HT-29 (cell line): Measurements from ENCODE around the gene ADCY5. TPM values are rescaled to one million over a fixed set of nuclear protein-coding genes. Genes with fewer than 3 reads are reported as not detected.
"Not testable (repeated sequence)": the region's sequence is repeated elsewhere in the genome, so short reads cannot be mapped to it uniquely, and the experiment has no call there.

Experiments used
- DNase-seq: peaks from one replicate; pipeline ENCODE4 v3.0.0-alpha.2; 2015; ENCODE audit warnings: low spot score
- total RNA-seq: library from RNA; depleted of rRNA; stranded (reverse); fragments of >200 nt; shearing (Covaris generic); gene quantifications from 2 replicates; pipeline ENCODE4 v1.2.3, GENCODE V29; 2014; rRNA removed

ADCY5 gene
- total RNA-seq, 1 experiment from 2014 or later, result 1.6 TPM

GRCh38 chr3:123263941-123264340 is 184.9 kb downstream of the ADCY5 start:
- DNase-seq, result no peak

GRCh38 chr3:123262868-123263267 is 186.0 kb downstream of the ADCY5 start:
- no peak for DNase-seq

GRCh38 chr3:123262226-123262625 is 186.7 kb downstream of the ADCY5 start:
- no peak for DNase-seq

- DNase-seq, result no peak
Observed at GRCh38 chr3:123261666-123262065, 187.2 kb downstream of the ADCY5 start.

GRCh38 chr3:123258811-123259420 is 190.0 kb downstream of the ADCY5 start:
- peak; percentile 66 for DNase-seq

- no peak for DNase-seq
Observed at GRCh38 chr3:123258359-123258758, 190.5 kb downstream of the ADCY5 start.

- no peak for DNase-seq
Observed at GRCh38 chr3:123256256-123256655, 192.6 kb downstream of the ADCY5 start.

GRCh38 chr3:123246866-123247265 is 202.0 kb downstream of the ADCY5 start:
- no peak for DNase-seq

- peak; percentile 49 for DNase-seq
Observed at GRCh38 chr3:123244128-123244527, 204.8 kb downstream of the ADCY5 start.

- DNase-seq, result no peak
Observed at GRCh38 chr3:123239756-123240155, 209.1 kb downstream of the ADCY5 start.

- not testable (repeated sequence) for DNase-seq
Observed at GRCh38 chr3:123239186-123239585, 209.7 kb downstream of the ADCY5 start.

GRCh38 chr3:123236902-123237301 is 212.0 kb downstream of the ADCY5 start:
- no peak for DNase-seq

Other genes with a start within 250 kb of the ADCY5 start
- 16.4 and 17.2 TPM in 2 replicates for gene SEC22A, start 247.1 kb downstream of the ADCY5 start, total RNA-seq
- 18.8 and 20.5 TPM in 2 replicates for gene HACD2, start 136.0 kb upstream of the ADCY5 start, total RNA-seq